Measurements from ENCODE around the gene DNAJA3. TPM values are rescaled to one million over a fixed set of nuclear protein-coding genes. Genes with fewer than 3 reads are reported as not detected.

The DNAJA3 gene
- total RNA-seq, 2 experiments from 2014 or later = 93.9 to 102 TPM

- no peak for DNase-seq
- Mint-ChIP-seq H3K36me3 (ENCODE audit: low read depth) (peaks cover 44% of the 10 kb centered on the region), H3K9me3 (ENCODE audit: low read depth) (no peaks in the 10 kb centered on the region), H3K27me3 (no peaks in the 10 kb centered on the region), H3K4me1 (no peaks in the 10 kb centered on the region), H3K4me3 (no peak overlapping the region), H3K27ac (no peak overlapping the region)
- intact Hi-C loops (cut with DNase I, micrococcal nuclease) = no loop called here
- ChIA-PET POLR2A (no interaction called here), CTCF (no interaction called here)
- ATAC-seq = no peak
Observed at GRCh38 chr16:4452674-4453073, 27.0 kb downstream of the DNAJA3 start.

- Mint-ChIP-seq H3K27me3 (no peaks in the 10 kb centered on the region), H3K27ac (no peak overlapping the region), H3K4me1 (peaks cover 6% of the 10 kb centered on the region), H3K9me3 (ENCODE audit: low read depth) (no peaks in the 10 kb centered on the region), H3K36me3 (ENCODE audit: low read depth) (peaks cover 42% of the 10 kb centered on the region), H3K4me3 (no peak overlapping the region)
- DNase-seq (no peak), ATAC-seq (no peak)
- POLR2A ChIA-PET = no interaction called here
- intact Hi-C loops (cut with DNase I, micrococcal nuclease) = no loop called here
- CTCF ChIA-PET = interaction anchor here (0.6 to 0.7 kb wide), 2 partner anchors 52 kb away, joined by 3 read pairs; no protein-coding TSS in a partner anchor
Observed at GRCh38 chr16:4454623-4455022, 29.0 kb downstream of the DNAJA3 start.

- Mint-ChIP-seq H3K27me3 (no peaks in the 10 kb centered on the region), H3K27ac (no peak overlapping the region), H3K4me1 (peaks cover 6% of the 10 kb centered on the region), H3K9me3 (ENCODE audit: low read depth) (no peaks in the 10 kb centered on the region), H3K4me3 (no peak overlapping the region), H3K36me3 (ENCODE audit: low read depth) (peaks cover 42% of the 10 kb centered on the region)
- intact Hi-C loops (cut with DNase I, micrococcal nuclease) = no loop called here
- DNase-seq (no peak), ATAC-seq (no peak)
- ChIA-PET CTCF (interaction anchor here (0.6 to 0.7 kb wide), 3 partner anchors 52 to 518 kb away, joined by 3 read pairs; no protein-coding TSS in a partner anchor), POLR2A (no interaction called here)
Observed at GRCh38 chr16:4455081-4455480, 29.4 kb downstream of the DNAJA3 start.

- Mint-ChIP-seq H3K27me3 (no peaks in the 10 kb centered on the region), H3K9me3 (ENCODE audit: low read depth) (no peaks in the 10 kb centered on the region), H3K4me3 (no peak overlapping the region), H3K36me3 (ENCODE audit: low read depth) (peaks cover 37% of the 10 kb centered on the region), H3K4me1 (peaks cover 6% of the 10 kb centered on the region), H3K27ac (peak overlapping the region; percentile 47)
- CTCF ChIA-PET = interaction anchor here (0.8 to 1.0 kb wide), 2 partner anchors 9 to 16 kb away, joined by 3 to 4 read pairs; no protein-coding TSS in a partner anchor
- DNase-seq (no peak), ATAC-seq (no peak)
- intact Hi-C loops (cut with DNase I, micrococcal nuclease) = no loop called here
- POLR2A ChIA-PET = no interaction called here
Observed at GRCh38 chr16:4455951-4456350, 30.3 kb downstream of the DNAJA3 start.

GRCh38 chr16:4460936-4461249 lies 35.2 kb downstream of the DNAJA3 start:
- Mint-ChIP-seq H3K9me3 (ENCODE audit: low read depth) (no peaks in the 10 kb centered on the region), H3K4me1 (peaks cover 14% of the 10 kb centered on the region), H3K27ac (no peak overlapping the region), H3K36me3 (ENCODE audit: low read depth) (peaks cover 23% of the 10 kb centered on the region), H3K4me3 (no peak overlapping the region), H3K27me3 (no peaks in the 10 kb centered on the region)
- intact Hi-C loops (cut with DNase I, micrococcal nuclease) = no loop called here
- ChIA-PET POLR2A (no interaction called here), CTCF (interaction anchor here (0.6 kb wide), 1 partner anchor 58 kb away, joined by 3 read pairs; no protein-coding TSS in a partner anchor)
- no peak for DNase-seq
- ATAC-seq = no peak

- DNase-seq (peak; percentile 15), ATAC-seq (no peak)
- peaks cover 20% of the 10 kb centered on the region for H3K4me1 Mint-ChIP-seq
- H3K36me3 Mint-ChIP-seq (ENCODE audit: low read depth) = peaks cover 25% of the 10 kb centered on the region
- ChIA-PET CTCF (interaction anchor here (0.8 kb wide), 1 partner anchor 16 kb away, joined by 3 read pairs; no protein-coding TSS in a partner anchor), POLR2A (no interaction called here)
- intact Hi-C loops (cut with DNase I, micrococcal nuclease) = no loop called here
- H3K9me3 Mint-ChIP-seq (ENCODE audit: low read depth) = no peaks in the 10 kb centered on the region
- H3K27ac Mint-ChIP-seq = no peak overlapping the region
- H3K4me3 Mint-ChIP-seq = no peak overlapping the region
- H3K27me3 Mint-ChIP-seq = no peaks in the 10 kb centered on the region
Observed at GRCh38 chr16:4461250-4462085, 35.8 kb downstream of the DNAJA3 start.

GRCh38 chr16:4463522-4464163 lies 38.0 kb downstream of the DNAJA3 start:
- CTCF ChIA-PET = interaction anchor here (1.1 kb wide), 1 partner anchor 42 kb away, joined by 5 read pairs; no protein-coding TSS in a partner anchor
- POLR2A ChIA-PET = interaction anchor here (0.6 to 0.7 kb wide), 2 partner anchors 24 to 164 kb away, joined by 3 to 5 read pairs; no protein-coding TSS in a partner anchor
- no peaks in the 10 kb centered on the region for H3K9me3 Mint-ChIP-seq (ENCODE audit: low read depth)
- H3K27me3 Mint-ChIP-seq = no peaks in the 10 kb centered on the region
- DNase-seq = no peak
- peaks cover 25% of the 10 kb centered on the region for H3K4me1 Mint-ChIP-seq
- H3K36me3 Mint-ChIP-seq (ENCODE audit: low read depth) = peaks cover 30% of the 10 kb centered on the region
- no peak for ATAC-seq
- H3K4me3 Mint-ChIP-seq = no peak overlapping the region
- H3K27ac Mint-ChIP-seq = no peak overlapping the region
- intact Hi-C loops (cut with DNase I, micrococcal nuclease) = no loop called here

GRCh38 chr16:4465977-4466779 lies 40.5 kb downstream of the DNAJA3 start:
- Mint-ChIP-seq H3K27me3 (no peaks in the 10 kb centered on the region), H3K36me3 (ENCODE audit: low read depth) (peaks cover 15% of the 10 kb centered on the region), H3K9me3 (ENCODE audit: low read depth) (no peaks in the 10 kb centered on the region), H3K4me3 (peak overlapping the region; percentile 16), H3K4me1 (peaks cover 19% of the 10 kb centered on the region), H3K27ac (peak overlapping the region; percentile 79)
- POLR2A ChIA-PET = interaction anchor here (0.6 kb wide), 1 partner anchor 139 kb away, joined by 3 read pairs; no protein-coding TSS in a partner anchor
- intact Hi-C loops (cut with DNase I, micrococcal nuclease) = no loop called here
- CTCF ChIA-PET = interaction anchor here (0.6 to 1.1 kb wide), 2 partner anchors 14 to 41 kb away, joined by 3 read pairs; no protein-coding TSS in a partner anchor
- ATAC-seq (peak; percentile 98), DNase-seq (peak; percentile 78)

GRCh38 chr16:4467916-4468315 lies 42.2 kb downstream of the DNAJA3 start:
- H3K4me1 Mint-ChIP-seq = peaks cover 22% of the 10 kb centered on the region
- CTCF ChIA-PET = no interaction called here
- no peaks in the 10 kb centered on the region for H3K9me3 Mint-ChIP-seq (ENCODE audit: low read depth)
- H3K27me3 Mint-ChIP-seq = no peaks in the 10 kb centered on the region
- peaks cover 15% of the 10 kb centered on the region for H3K36me3 Mint-ChIP-seq (ENCODE audit: low read depth)
- intact Hi-C loops (cut with DNase I, micrococcal nuclease) = no loop called here
- H3K4me3 Mint-ChIP-seq = no peak overlapping the region
- H3K27ac Mint-ChIP-seq = no peak overlapping the region
- no peak for ATAC-seq
- POLR2A ChIA-PET = interaction anchor here (0.6 kb wide), 1 partner anchor 24 kb away, joined by 3 read pairs; no protein-coding TSS in a partner anchor
- DNase-seq = no peak

GRCh38 chr16:4468972-4469371 lies 43.3 kb downstream of the DNAJA3 start:
- POLR2A ChIA-PET = no interaction called here
- CTCF ChIA-PET = no interaction called here
- no peak for ATAC-seq
- H3K4me3 Mint-ChIP-seq = no peak overlapping the region
- no peaks in the 10 kb centered on the region for H3K9me3 Mint-ChIP-seq (ENCODE audit: low read depth)
- H3K27ac Mint-ChIP-seq = no peak overlapping the region
- no peak for DNase-seq
- H3K36me3 Mint-ChIP-seq (ENCODE audit: low read depth) = peaks cover 15% of the 10 kb centered on the region
- no peaks in the 10 kb centered on the region for H3K27me3 Mint-ChIP-seq
- H3K4me1 Mint-ChIP-seq = peaks cover 27% of the 10 kb centered on the region
- intact Hi-C loops (cut with DNase I, micrococcal nuclease) = no loop called here

- no peak for DNase-seq
- H3K9me3 Mint-ChIP-seq (ENCODE audit: low read depth) = no peaks in the 10 kb centered on the region
- POLR2A ChIA-PET = interaction anchor here (0.6 kb wide), 1 partner anchor 113 kb away, joined by 5 read pairs; no protein-coding TSS in a partner anchor
- H3K27me3 Mint-ChIP-seq = no peaks in the 10 kb centered on the region
- no peak overlapping the region for H3K27ac Mint-ChIP-seq
- H3K36me3 Mint-ChIP-seq (ENCODE audit: low read depth) = peaks cover 4% of the 10 kb centered on the region
- H3K4me3 Mint-ChIP-seq = no peak overlapping the region
- H3K4me1 Mint-ChIP-seq = peaks cover 24% of the 10 kb centered on the region
- no peak for ATAC-seq
- CTCF ChIA-PET = interaction anchor here (0.6 to 0.9 kb wide), 3 partner anchors 16 to 152 kb away, joined by 3 to 4 read pairs (median 3); partner anchors contain the start of gene MGRN1
- intact Hi-C loops (cut with DNase I, micrococcal nuclease) = no loop called here
Observed at GRCh38 chr16:4471869-4472268, 46.2 kb downstream of the DNAJA3 start.
